Measurements from ENCODE around the gene PROCA1. TPM values are rescaled to one million over a fixed set of nuclear protein-coding genes. Genes with fewer than 3 reads are reported as not detected.
A peak's percentile ranks its signal among the peaks of the same experiment; 100 is the strongest.

PROCA1 gene
- total and polyA plus RNA-seq, 8 donors = 0.14 to 5.8 (median 2.5) TPM; not detected in 2

DNA sequence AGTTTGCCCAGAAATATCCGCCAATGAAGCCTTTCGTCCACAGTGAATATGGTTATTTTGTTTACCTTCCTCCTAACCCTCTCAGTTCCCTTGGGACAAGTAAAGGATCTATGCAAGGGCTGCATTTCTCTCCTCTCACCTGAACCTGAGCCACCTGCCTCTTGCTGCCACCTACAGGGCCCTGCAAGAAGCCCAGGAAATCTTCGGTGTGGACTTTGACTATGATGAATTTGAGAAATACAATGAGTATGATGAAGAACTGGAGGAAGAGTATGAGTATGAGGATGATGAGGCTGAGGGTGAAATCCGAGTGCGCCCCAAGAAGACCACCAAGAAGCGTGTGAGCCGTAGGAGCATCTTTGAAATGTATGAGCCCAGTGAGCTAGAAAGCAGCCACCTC is 35.7 kb downstream of the PROCA1 start:
- no peaks in the 10 kb centered on the region for H3K4me1 ChIP-seq
- no peaks in the 10 kb centered on the region for H3K27me3 ChIP-seq
- H3K4me3 ChIP-seq = no peak overlapping the region
- WGBS, 5 donors = 72 to 81% (median 78%) methylated on average over 7 of the region's 7 CpGs
- DNase-seq = peak in 1 of 2 donors; percentile 50
- intact Hi-C loops (cut with DNase I; ENCODE audit: low total_unique reads) = no loop called here
- H3K36me3 ChIP-seq = peaks cover 93 to 100% (median 100%) of the 10 kb centered on the region in 4 donors
- H3K9me3 ChIP-seq = no peaks in the 10 kb centered on the region
- TF ChIP-seq, protein P1, sequence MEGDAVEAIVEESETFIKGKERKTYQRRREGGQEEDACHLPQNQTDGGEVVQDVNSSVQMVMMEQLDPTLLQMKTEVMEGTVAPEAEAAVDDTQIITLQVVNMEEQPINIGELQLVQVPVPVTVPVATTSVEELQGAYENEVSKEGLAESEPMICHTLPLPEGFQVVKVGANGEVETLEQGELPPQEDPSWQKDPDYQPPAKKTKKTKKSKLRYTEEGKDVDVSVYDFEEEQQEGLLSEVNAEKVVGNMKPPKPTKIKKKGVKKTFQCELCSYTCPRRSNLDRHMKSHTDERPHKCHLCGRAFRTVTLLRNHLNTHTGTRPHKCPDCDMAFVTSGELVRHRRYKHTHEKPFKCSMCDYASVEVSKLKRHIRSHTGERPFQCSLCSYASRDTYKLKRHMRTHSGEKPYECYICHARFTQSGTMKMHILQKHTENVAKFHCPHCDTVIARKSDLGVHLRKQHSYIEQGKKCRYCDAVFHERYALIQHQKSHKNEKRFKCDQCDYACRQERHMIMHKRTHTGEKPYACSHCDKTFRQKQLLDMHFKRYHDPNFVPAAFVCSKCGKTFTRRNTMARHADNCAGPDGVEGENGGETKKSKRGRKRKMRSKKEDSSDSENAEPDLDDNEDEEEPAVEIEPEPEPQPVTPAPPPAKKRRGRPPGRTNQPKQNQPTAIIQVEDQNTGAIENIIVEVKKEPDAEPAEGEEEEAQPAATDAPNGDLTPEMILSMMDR (IDR thresholded peaks at IDR 0.05) = peak in 1 of 7 experiments; percentile 24
- TF ChIP-seq EP300 (IDR thresholded peaks at IDR 0.05) (no peak), POLR2A (IDR thresholded peaks at IDR 0.05) (no peak), POLR2AphosphoS5 (IDR thresholded peaks at IDR 0.05) (no peak)
- no peak overlapping the region for H3K27ac ChIP-seq

DNA sequence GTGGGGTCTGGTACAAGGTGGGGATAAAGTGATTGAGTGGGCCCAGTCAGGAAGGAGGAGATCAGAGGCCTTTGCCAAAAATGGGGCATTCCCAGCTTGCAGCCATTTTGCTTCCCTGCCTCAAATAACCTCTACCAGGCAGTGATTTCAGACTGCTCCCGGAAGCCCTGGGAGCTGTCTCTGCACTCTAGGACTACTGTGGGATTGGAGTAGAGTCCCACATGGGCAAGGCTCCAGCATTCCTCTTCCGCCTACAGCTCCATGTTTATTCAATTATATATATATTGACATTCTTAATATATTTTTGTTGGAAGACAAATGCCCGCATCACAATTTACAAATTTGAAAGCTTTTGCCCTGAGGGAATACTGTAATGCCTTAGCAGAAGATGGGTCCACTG is 36.2 kb downstream of the PROCA1 start:
- no peak for TF ChIP-seq POLR2AphosphoS5 (IDR thresholded peaks at IDR 0.05)
- no peak for TF ChIP-seq POLR2A (IDR thresholded peaks at IDR 0.05)
- TF ChIP-seq, protein P1 (IDR thresholded peaks at IDR 0.05) = no peak
- no peak for TF ChIP-seq EP300 (IDR thresholded peaks at IDR 0.05)
- WGBS, 5 donors = 44 to 71% (median 48%) methylated on average over 3 of the region's 3 CpGs
- Histone ChIP-seq H3K36me3 (peaks cover 92 to 100% (median 100%) of the 10 kb centered on the region in 4 donors), H3K27me3 (no peaks in the 10 kb centered on the region), H3K4me3 (no peak overlapping the region), H3K9me3 (no peaks in the 10 kb centered on the region), H3K4me1 (no peaks in the 10 kb centered on the region), H3K27ac (no peak overlapping the region)
- no peak for DNase-seq
- intact Hi-C loops (cut with DNase I; ENCODE audit: low total_unique reads) = no loop called here

DNA sequence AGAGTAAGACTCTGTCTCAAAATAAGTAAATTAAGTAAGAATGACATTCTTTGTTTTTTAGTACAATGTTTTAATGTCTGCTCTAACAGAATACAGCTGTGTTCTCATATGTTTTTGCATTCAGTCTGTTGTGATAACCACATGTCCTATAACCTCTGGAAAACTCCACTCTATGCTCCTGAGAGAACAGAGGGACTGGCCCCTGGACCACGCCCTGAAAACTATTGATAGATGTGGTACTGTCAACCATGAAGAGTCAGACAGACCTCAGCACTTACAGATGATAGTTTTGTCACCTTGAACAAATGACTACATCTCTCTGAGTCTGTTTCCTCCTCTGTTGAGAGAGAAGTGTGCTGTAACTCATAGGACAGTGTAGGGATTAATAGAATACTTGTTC is 41.8 kb downstream of the PROCA1 start:
- H3K27ac ChIP-seq = no peak overlapping the region
- H3K36me3 ChIP-seq = peaks cover 45 to 93% (median 83%) of the 10 kb centered on the region in 4 donors
- WGBS, 5 donors = 91 to 96% (median 95%) methylated on average over 1 of the region's 1 CpG
- no peaks in the 10 kb centered on the region for H3K9me3 ChIP-seq
- no peak overlapping the region for H3K4me3 ChIP-seq
- intact Hi-C loops (cut with DNase I; ENCODE audit: low total_unique reads) = no loop called here
- DNase-seq = no peak
- no peaks in the 10 kb centered on the region for H3K27me3 ChIP-seq
- peaks cover 0 to 34% (median 22%) of the 10 kb centered on the region in 4 donors for H3K4me1 ChIP-seq
- TF ChIP-seq EP300 (IDR thresholded peaks at IDR 0.05) (no peak), POLR2AphosphoS5 (IDR thresholded peaks at IDR 0.05) (no peak)
- TF ChIP-seq, protein P1 (IDR thresholded peaks at IDR 0.05) = no peak

DNA sequence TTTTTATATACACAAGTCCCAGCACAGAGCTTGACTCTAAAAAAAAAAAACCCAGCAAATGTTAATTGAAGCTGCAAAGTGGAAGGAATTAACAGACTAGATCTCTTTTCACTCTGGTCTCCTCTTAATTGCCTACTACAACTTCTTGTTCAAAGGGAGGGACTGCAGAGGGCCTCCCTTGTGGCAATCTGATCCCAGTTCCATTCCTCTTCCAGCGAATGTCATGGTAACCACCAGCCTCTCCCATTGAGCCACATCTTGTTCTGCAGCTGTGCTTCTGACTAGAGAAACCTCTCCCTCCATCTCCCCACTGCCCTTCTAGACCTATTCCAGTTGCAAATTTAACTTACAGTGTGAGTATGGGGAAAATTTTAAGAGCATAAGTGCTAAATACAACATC is 43.8 kb downstream of the PROCA1 start:
- H3K27me3 ChIP-seq = no peaks in the 10 kb centered on the region
- no peak overlapping the region for H3K4me3 ChIP-seq
- H3K36me3 ChIP-seq = peaks cover 24 to 72% (median 63%) of the 10 kb centered on the region in 4 donors
- DNase-seq = no peak
- H3K9me3 ChIP-seq = no peaks in the 10 kb centered on the region
- H3K27ac ChIP-seq = no peak overlapping the region
- WGBS, 5 donors = 82 to 100% (median 86%) methylated on average over 1 of the region's 1 CpG
- peaks cover 13 to 54% (median 42%) of the 10 kb centered on the region in 4 donors for H3K4me1 ChIP-seq
- intact Hi-C loops (cut with DNase I; ENCODE audit: low total_unique reads) = no loop called here
- TF ChIP-seq, protein P1 (IDR thresholded peaks at IDR 0.05) = no peak
- TF ChIP-seq POLR2A (IDR thresholded peaks at IDR 0.05) = no peak
- TF ChIP-seq POLR2AphosphoS5 (IDR thresholded peaks at IDR 0.05) = no peak
- no peak for TF ChIP-seq EP300 (IDR thresholded peaks at IDR 0.05)
